H9 (cell line): Measurements from ENCODE around the gene KRTAP4-8. TPM values are rescaled to one million over a fixed set of nuclear protein-coding genes. Genes with fewer than 3 reads are reported as not detected.

Experiments used
- DNase-seq: peaks from one replicate; pipeline ENCODE4 v3.0.0-alpha.2; 2017
- H2AFZ ChIP-seq: one replicate; pipeline ENCODE4 v1.6.1; 2013; ENCODE audit warnings: mild to moderate bottlenecking, low read length, control low read depth, moderate library complexity
- H2AK5ac ChIP-seq: 2 replicates; pipeline ENCODE4 v1.6.1; 2013; ENCODE audit warnings: low read length, control low read depth, mixed read lengths; ENCODE audit not compliant: insufficient read length
- H2BK120ac ChIP-seq: one replicate; pipeline ENCODE4 v1.6.1; 2013; ENCODE audit warnings: low read depth, mild to moderate bottlenecking, low read length, control low read depth, inconsistent platforms; ENCODE audit not compliant: poor library complexity, severe bottlenecking
- H2BK12ac ChIP-seq: 2 replicates; pipeline ENCODE4 v1.6.1; 2013; ENCODE audit warnings: low read length, control low read depth, mixed read lengths, low read depth; ENCODE audit not compliant: insufficient read length
- H2BK15ac ChIP-seq: 2 replicates; pipeline ENCODE4 v1.6.1; 2013; ENCODE audit warnings: low read depth, low read length, control low read depth
- H2BK20ac ChIP-seq: one replicate; pipeline ENCODE4 v1.6.1; 2013; ENCODE audit warnings: low read depth, mild to moderate bottlenecking, low read length, control low read depth, inconsistent platforms; ENCODE audit not compliant: poor library complexity, severe bottlenecking
- H2BK5ac ChIP-seq: 2 replicates; pipeline ENCODE4 v1.6.1; 2013; ENCODE audit warnings: low read length, control low read depth, mixed read lengths; ENCODE audit not compliant: insufficient read length
- H3K14ac ChIP-seq: 2 replicates; pipeline ENCODE4 v1.6.1; 2013; ENCODE audit warnings: low read length, control low read depth; ENCODE audit not compliant: insufficient read depth
- H3K18ac ChIP-seq: 2 replicates; pipeline ENCODE4 v1.6.1; 2013; ENCODE audit warnings: low read depth, mild to moderate bottlenecking, mixed read lengths, low read length, control low read depth; ENCODE audit not compliant: insufficient read length
- H3K23ac ChIP-seq: 2 replicates; pipeline ENCODE4 v1.6.1; 2013; ENCODE audit warnings: low read length, control low read depth, mixed read lengths, low read depth; ENCODE audit not compliant: insufficient read length
- H3K23me2 ChIP-seq: 2 replicates; pipeline ENCODE4 v1.6.1; 2013; ENCODE audit warnings: low read depth, mild to moderate bottlenecking, mixed read lengths, low read length, control low read depth; ENCODE audit not compliant: insufficient read length, poor library complexity, severe bottlenecking
- H3K27ac ChIP-seq: 2 replicates; pipeline ENCODE4 v1.5.1; 2013; ENCODE audit warnings: low read length, control low read depth, mixed read lengths, low read depth; ENCODE audit not compliant: insufficient read length
- H3K27me3 ChIP-seq: 2 replicates; pipeline ENCODE4 v1.6.1; 2013; ENCODE audit warnings: low read length, control low read depth, inconsistent platforms; ENCODE audit not compliant: insufficient read depth
- H3K4ac ChIP-seq: 2 replicates; pipeline ENCODE4 v1.6.1; 2013; ENCODE audit warnings: low read depth, mild to moderate bottlenecking, control low read depth, inconsistent platforms, low read length, moderate library complexity
- H3K4me1 ChIP-seq: 2 replicates; pipeline ENCODE4 v1.6.1; 2013; ENCODE audit warnings: low read length, control low read depth, inconsistent platforms; ENCODE audit not compliant: insufficient read depth
- H3K4me2 ChIP-seq: 2 replicates; pipeline ENCODE4 v1.6.1; 2013; ENCODE audit warnings: low read length, control low read depth, mixed read lengths; ENCODE audit not compliant: insufficient read length, insufficient read depth
- H3K56ac ChIP-seq: 2 replicates; pipeline ENCODE4 v1.6.1; 2013; ENCODE audit warnings: low read depth, mild to moderate bottlenecking, mixed read lengths, low read length, control low read depth; ENCODE audit not compliant: insufficient read length
- H3K79me1 ChIP-seq: 2 replicates; pipeline ENCODE4 v1.6.1; 2013; ENCODE audit warnings: low read depth, mild to moderate bottlenecking, moderate library complexity, low read length, control low read depth, inconsistent platforms; ENCODE audit not compliant: insufficient read depth, poor library complexity, severe bottlenecking
- H3K79me2 ChIP-seq: 2 replicates; pipeline ENCODE4 v1.6.1; 2013; ENCODE audit warnings: low read length, control low read depth, inconsistent platforms; ENCODE audit not compliant: insufficient read depth
- H3K9ac ChIP-seq: 2 replicates; pipeline ENCODE4 v1.6.1; 2013; ENCODE audit warnings: low read length, control low read depth, mixed read lengths; ENCODE audit not compliant: insufficient read length; ENCODE audit errors: extremely low read depth
- H3K9me3 ChIP-seq: one replicate; pipeline ENCODE4 v1.6.1; 2013; ENCODE audit warnings: low read depth, low read length, inconsistent platforms; ENCODE audit not compliant: control insufficient read depth
- H3T11ph ChIP-seq: one replicate; pipeline ENCODE4 v1.6.1; 2013; ENCODE audit warnings: mild to moderate bottlenecking, low read length, control low read depth, inconsistent platforms
- H4K20me1 ChIP-seq: one replicate; pipeline ENCODE4 v1.6.1; 2013; ENCODE audit not compliant: control insufficient read depth, insufficient read length, insufficient read depth
- H4K5ac ChIP-seq: 2 replicates; pipeline ENCODE4 v1.6.1; 2013; ENCODE audit warnings: low read depth, mild to moderate bottlenecking, mixed read lengths, low read length, control low read depth; ENCODE audit not compliant: insufficient read length
- H4K8ac ChIP-seq: replicated peaks from 2 replicates; pipeline ENCODE4 v1.6.1; 2013; ENCODE audit warnings: low read length, control low read depth, mixed read lengths, low read depth; ENCODE audit not compliant: insufficient read length
- H4K91ac ChIP-seq: 2 replicates; pipeline ENCODE4 v1.6.1; 2013; ENCODE audit warnings: low read depth, mild to moderate bottlenecking, moderate library complexity, mixed read lengths, low read length, control low read depth; ENCODE audit not compliant: insufficient read length
- H3K27ac Mint-ChIP-seq, 3 experiments: 2 replicates in 2 of 3; 3 replicates in 1 of 3; pipeline ENCODE4 v1.8.0; 2020 to 2021; ENCODE audit warnings: mixed read lengths in 3 of 3, mild to moderate bottlenecking in 1 of 3, moderate library complexity in 1 of 3
- H3K27me3 Mint-ChIP-seq: 2 replicates; pipeline ENCODE4 v1.8.0; 2021; ENCODE audit warnings: low read depth, mild to moderate bottlenecking, moderate library complexity, mixed read lengths
- H3K36me3 Mint-ChIP-seq, 3 experiments: 2 replicates in 2 of 3; 3 replicates in 1 of 3; pipeline ENCODE4 v1.8.0; 2020 to 2021; ENCODE audit warnings: low read depth in 3 of 3, mixed read lengths in 3 of 3; ENCODE audit not compliant: insufficient read depth in 1 of 3
- H3K4me1 Mint-ChIP-seq, 2 experiments: 2 replicates each; pipeline ENCODE4 v1.8.0; 2020; ENCODE audit warnings: mixed read lengths in 2 of 2
- H3K4me3 Mint-ChIP-seq, 2 experiments: 2 replicates in 1 of 2; 3 replicates in 1 of 2; pipeline ENCODE4 v1.8.0; 2020 to 2021; ENCODE audit warnings: mild to moderate bottlenecking in 2 of 2, mixed read lengths in 2 of 2, moderate library complexity in 1 of 2
- H3K9me3 Mint-ChIP-seq, 2 experiments: 2 replicates in 1 of 2; 3 replicates in 1 of 2; pipeline ENCODE4 v1.8.0; 2020; ENCODE audit warnings: mild to moderate bottlenecking in 2 of 2, mixed read lengths in 2 of 2, moderate library complexity in 1 of 2
- CTCF ChIP-seq: fragments of 200-600 bp; sonication (generic); conservative IDR thresholded peaks from 3 replicates; pipeline ENCODE4 v1.8.0; 2021; ENCODE audit warnings: antibody characterized with exemption, mild to moderate bottlenecking
- WGBS: extraction: QIAGEN DNeasy Blood & Tissue Kit; methylation state at CpG from one replicate; pipeline ENCODE4 v1.1.7; 2013; ENCODE audit warnings: missing lambda C conversion rate, low lambda C conversion rate, mixed read lengths; ENCODE audit not compliant: insufficient read length; ENCODE audit errors: extremely low coverage; 5-methylcytosine and 5-hydroxymethylcytosine counted together
- total RNA-seq: library from RNA; stranded (reverse); gene quantifications from 2 replicates; pipeline ENCODE4 v1.2.1, GENCODE V29; 2021

The KRTAP4-8 gene
- total RNA-seq, 1 experiment from 2014 or later = not detected

- Histone ChIP-seq H3K23ac (no peak overlapping the region), H3K4me2 (no peak overlapping the region), H3K27ac (no peak overlapping the region), H2BK5ac (no peak overlapping the region), H3K79me1 (no peaks in the 10 kb centered on the region), H3K9me3 (no peaks in the 10 kb centered on the region), H3K14ac (no peak overlapping the region), H2AFZ (no peak overlapping the region), H4K20me1 (no peaks in the 10 kb centered on the region), H3K23me2 (no peaks in the 10 kb centered on the region), H2BK15ac (no peak overlapping the region), H2BK120ac (no peak overlapping the region), H2BK20ac (no peak overlapping the region), H3K18ac (no peak overlapping the region), H3K4me1 (peaks cover 6% of the 10 kb centered on the region; the same call in 1 of the 2 replicates), H3T11ph (no peak overlapping the region), H4K91ac (no peak overlapping the region), H3K4ac (no peak overlapping the region), H4K8ac (no peak overlapping the region), H2AK5ac (no peak overlapping the region), H3K79me2 (no peaks in the 10 kb centered on the region), H3K27me3 (no peaks in the 10 kb centered on the region), H4K5ac (no peak overlapping the region), H3K56ac (no peak overlapping the region), H3K9ac (no peak overlapping the region), H2BK12ac (no peak overlapping the region)
- DNase-seq = no peak
- Mint-ChIP-seq H3K9me3 (peaks cover 3 to 5% of the 10 kb centered on the region in 2 experiments; a peak in 4 of 5 replicates), H3K4me1 (peaks cover 52% of the 10 kb centered on the region in 2 experiments), H3K27me3 (peaks cover 1% of the 10 kb centered on the region; the same call in 1 of the 2 replicates), H3K36me3 (peaks cover 4% of the 10 kb centered on the region in 3 experiments; a peak in 5 of 7 replicates), H3K4me3 (no peak overlapping the region), H3K27ac (no peak overlapping the region)
- TF ChIP-seq CTCF = no peak
- no CpG with 5 or more reads among the region's 1 CpG for WGBS
Measured at GRCh38 chr17:41103896-41104295, 6.0 kb upstream of the KRTAP4-8 start.
